SU-DHL-6 (cell line): Measurements from ENCODE around the gene ABCA13.

Source experiments
- EZH2phosphoT487 ChIP-seq: fragments of 200-600 bp; sonication (generic), shearing (Covaris generic); conservative IDR thresholded peaks from 2 replicates; pipeline ENCODE4 v1.6.1; 2018; ENCODE audit warnings: mild to moderate bottlenecking, antibody characterized with exemption, low read length, moderate library complexity, mixed read lengths
- TF ChIP-seq, protein P1 (sequence below): fragments of 200-600 bp; sonication (generic); IDR thresholded peaks from one replicate; pipeline ENCODE4 v1.5.1; 2017; ENCODE audit warnings: antibody characterized with exemption, mild to moderate bottlenecking, low read length, moderate library complexity; ENCODE audit not compliant: insufficient read depth, poor library complexity, severe bottlenecking

DNA sequence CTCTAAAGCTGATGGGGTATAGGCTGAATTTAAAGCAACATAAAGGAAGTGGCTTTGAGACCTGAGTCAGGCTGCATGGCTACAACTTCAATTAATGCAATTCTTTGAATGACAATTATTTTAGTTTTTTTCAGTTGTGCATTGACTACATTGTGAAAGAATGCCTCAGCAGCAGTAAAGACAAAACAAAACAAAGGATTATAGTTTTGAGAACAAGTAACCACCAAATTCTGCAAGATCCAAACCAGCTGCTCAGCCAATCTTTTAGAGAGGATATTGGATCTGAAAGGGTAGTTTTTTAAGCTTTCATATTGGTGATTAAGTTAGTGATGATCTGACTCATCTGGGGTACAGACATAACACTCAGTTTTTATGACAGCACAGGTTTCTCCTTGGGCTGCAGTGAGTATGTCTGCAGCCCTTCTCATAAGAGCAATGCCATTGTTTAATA lies 40.6 kb upstream of the ABCA13 start:
- TF ChIP-seq, protein P1, sequence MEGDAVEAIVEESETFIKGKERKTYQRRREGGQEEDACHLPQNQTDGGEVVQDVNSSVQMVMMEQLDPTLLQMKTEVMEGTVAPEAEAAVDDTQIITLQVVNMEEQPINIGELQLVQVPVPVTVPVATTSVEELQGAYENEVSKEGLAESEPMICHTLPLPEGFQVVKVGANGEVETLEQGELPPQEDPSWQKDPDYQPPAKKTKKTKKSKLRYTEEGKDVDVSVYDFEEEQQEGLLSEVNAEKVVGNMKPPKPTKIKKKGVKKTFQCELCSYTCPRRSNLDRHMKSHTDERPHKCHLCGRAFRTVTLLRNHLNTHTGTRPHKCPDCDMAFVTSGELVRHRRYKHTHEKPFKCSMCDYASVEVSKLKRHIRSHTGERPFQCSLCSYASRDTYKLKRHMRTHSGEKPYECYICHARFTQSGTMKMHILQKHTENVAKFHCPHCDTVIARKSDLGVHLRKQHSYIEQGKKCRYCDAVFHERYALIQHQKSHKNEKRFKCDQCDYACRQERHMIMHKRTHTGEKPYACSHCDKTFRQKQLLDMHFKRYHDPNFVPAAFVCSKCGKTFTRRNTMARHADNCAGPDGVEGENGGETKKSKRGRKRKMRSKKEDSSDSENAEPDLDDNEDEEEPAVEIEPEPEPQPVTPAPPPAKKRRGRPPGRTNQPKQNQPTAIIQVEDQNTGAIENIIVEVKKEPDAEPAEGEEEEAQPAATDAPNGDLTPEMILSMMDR: no peak
- no peak for TF ChIP-seq EZH2phosphoT487
